NOMO-1 treated with DMSO at 0.1 percent for 48 hours (cell line): ENCODE data around the gene TMEM270.
"Not testable (repeated sequence)": the region's sequence is repeated elsewhere in the genome, so short reads cannot be mapped to it uniquely, and the experiment has no call there.

Experiments
- DNase-seq: peaks from one replicate; lab custom pipeline; 2025; ENCODE audit not compliant: unreplicated experiment; lab: John Stamatoyannopoulos, UW

Gene TMEM270

DNA sequence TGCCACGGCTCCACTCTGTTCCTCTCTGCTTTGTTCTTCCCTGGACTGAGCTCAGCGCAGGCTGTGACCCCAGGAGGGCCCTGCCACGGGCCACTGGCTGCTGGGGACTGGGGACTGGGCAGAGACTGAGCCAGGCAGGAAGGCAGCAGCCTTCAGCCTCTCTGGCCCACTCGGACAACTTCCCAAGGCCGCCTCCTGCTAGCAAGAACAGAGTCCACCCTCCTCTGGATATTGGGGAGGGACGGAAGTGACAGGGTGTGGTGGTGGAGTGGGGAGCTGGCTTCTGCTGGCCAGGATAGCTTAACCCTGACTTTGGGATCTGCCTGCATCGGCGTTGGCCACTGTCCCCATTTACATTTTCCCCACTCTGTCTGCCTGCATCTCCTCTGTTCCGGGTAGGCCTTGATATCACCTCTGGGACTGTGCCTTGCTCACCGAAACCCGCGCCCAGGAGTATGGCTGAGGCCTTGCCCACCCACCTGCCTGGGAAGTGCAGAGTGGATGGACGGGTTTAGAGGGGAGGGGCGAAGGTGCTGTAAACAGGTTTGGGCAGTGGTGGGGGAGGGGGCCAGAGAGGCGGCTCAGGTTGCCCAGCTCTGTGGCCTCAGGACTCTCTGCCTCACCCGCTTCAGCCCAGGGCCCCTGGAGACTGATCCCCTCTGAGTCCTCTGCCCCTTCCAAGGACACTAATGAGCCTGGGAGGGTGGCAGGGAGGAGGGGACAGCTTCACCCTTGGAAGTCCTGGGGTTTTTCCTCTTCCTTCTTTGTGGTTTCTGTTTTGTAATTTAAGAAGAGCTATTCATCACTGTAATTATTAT, 28.9 kb upstream of the TMEM270 start:
- DNase-seq = peak; percentile 33

DNA sequence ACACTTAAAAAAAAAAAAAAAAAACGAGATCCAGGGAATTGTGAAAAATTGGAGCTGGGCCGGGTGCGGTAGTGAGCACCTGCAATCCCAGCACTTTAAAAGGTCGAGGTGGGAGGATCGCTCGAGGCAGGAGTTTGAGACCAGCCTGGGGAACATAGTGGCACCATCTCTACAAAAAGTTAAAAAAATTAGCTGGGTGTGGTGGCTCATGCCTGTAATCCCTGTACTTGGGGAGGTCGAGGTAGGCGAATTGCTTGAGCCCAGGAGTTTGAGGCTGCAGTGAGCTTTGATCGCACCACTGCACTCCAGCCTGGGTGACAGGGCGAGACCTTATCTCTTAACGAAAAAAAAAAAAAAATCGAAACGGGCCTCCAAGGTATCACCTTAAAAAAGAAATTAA, 28.2 kb upstream of the TMEM270 start:
- no peak for DNase-seq

DNA sequence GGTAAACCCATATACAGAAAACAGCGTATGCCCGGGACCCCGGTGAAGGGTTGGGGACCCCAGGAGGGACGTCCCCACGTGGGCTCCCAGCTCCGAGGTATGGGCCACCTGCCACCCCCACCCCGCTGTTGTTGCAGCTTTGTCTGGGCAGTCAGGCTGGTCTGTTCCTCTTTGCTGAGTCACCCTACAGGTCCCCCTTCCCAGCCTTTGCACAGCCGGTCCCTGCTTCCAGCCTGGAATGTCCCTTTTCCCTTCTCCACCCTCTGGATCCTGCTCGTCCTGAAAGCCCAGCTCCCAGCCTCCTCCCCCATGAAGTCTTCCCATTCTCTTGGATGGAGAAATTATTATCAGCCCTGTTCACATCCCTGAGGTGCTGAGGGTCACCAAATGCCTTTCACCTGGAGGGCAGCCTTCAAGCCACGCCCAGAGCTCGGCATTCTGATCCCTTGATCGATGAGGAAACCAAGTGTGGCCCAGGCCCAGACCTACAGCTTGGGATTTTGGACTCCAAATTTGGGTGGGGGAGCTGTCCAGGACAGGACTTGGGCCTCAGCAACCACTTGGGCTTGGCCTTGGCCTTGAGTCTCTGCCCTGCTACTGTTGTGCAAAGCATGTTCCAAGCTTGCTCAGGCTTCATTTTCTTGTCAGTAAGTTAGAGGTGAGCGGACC, 27.6 kb upstream of the TMEM270 start:
- no peak for DNase-seq

DNA sequence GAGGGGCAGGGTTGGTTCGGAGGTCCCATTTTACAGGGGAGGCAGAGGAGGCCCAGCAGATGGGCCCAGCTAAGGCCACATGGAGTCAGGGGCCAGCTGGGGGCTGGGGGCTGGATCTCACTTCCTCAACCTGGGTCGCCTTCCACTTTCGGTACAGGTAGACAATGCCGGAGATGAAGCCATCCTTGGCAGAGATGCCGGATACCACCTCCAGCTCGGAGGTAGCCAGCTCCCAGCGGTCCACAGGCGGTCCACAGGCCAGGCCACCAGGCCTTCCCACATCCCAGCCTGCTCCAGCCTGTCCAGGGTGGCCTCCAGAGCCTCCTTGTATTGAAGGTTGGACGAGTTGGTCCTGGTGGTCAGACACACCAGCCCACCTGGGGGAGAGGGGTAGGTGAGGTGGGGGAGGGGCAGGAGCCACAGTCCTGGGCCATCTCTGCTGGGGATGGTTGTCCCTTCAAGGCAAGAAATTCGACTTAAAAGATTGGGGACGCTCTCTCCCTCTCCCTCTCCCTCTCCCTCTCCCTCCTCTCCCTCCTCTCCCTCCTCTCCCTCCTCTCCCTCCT, 26.2 kb upstream of the TMEM270 start:
- no peak for DNase-seq

DNA sequence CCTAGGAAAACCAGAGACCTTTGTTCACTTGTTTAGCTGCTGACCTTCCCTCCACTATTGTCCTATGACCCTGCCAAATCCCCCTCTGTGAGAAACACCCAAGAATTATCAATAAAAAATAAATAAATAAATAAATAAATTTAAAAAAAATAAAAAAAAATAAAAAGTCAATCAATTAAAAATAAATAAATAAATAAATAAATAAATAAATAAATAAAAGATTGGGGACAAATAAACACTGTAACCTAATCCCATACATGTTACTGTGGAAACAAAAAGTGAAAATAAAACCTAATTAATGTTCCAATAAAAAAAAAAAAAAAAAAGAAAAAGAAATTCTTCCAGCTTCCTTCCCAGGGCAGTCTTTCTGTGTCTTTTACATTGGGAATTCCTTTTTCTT, 23.8 kb upstream of the TMEM270 start:
- not testable (repeated sequence) for DNase-seq

DNA sequence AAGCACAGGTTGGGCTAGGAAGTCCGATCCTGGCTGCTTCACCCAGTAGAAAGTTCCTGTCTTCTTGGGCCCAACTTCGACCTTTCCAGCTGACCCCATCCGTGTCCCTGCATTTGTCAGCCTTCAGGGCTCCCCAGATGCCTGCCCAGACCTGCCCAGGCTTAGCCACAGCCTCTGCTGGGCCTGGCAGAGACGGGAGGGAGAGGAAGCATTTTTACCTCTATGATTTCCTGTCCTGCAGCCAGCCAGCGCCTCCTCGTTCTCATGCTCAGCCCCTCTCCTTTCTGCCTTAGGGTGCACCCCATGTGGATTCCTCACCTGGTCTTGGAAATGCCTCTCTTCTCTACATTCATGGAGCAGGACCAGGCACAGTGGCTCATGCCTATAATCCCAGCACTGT, 22.3 kb upstream of the TMEM270 start:
- no peak for DNase-seq

DNA sequence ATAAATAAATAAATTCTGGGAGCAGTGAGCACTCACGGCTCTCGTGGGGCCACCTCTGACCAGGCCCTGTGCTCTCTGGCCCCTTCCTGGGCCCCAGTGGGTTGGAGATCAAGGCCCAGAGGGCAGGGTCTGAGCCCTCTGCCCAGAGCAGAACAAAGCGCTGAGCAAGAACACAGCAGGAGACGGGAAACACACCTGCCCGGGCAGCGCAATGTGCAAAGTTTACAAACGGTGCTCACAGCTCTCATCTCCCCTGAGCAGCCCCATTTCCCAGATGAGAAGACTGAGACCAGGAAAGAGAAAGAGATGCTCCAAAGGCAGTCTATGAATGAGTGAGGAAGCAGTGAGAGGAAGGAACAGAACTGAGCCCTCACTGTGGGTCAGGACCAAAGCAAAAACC, 21.7 kb upstream of the TMEM270 start:
- no peak for DNase-seq

DNA sequence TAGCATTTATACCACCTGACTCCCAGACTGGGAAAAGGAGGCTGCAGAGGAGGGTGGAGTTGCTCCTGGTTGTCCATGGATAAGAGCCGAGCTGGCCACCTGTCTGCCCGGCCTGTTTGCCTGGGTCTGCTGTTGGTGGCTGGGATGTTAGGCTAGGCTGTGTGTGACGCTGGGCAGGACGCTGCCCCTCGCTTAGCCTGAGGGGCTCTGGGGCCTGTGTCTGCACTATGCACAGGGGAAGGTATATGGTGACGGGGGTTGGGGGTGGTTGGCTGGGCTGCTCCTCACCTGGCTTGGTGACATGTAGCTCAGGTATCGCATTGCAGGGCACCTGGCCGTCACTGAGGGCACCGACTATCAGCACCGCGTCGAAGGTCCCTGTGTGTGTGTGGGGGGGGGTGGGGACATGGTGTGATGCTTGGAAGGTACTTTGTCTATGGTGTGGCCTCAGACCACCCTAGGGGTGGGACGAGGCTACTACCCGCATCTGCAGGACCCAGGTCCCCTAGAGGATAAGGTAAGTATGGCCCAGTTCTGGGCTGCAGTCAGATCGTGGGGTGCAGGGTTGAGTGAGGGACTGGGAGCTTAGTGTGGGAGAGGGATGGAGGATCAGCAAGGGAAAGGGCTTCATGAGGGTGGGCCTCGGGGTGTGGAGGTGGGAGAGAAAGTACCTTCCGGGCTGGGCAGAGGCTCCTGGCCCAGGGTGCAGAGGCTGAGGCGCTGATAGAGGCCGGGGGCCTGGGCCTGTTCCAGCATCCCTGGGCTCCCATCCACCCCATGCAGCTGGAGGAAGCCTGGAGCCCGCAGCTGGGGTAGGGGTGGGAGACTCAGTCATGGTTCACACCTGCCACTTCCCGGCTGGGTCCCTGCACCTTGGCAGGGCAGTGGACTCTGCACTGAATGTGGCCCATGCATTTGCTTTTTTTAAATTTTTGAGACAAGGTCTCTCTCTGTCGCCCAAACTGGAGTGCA, 20.9 kb upstream of the TMEM270 start:
- DNase-seq = no peak

DNA sequence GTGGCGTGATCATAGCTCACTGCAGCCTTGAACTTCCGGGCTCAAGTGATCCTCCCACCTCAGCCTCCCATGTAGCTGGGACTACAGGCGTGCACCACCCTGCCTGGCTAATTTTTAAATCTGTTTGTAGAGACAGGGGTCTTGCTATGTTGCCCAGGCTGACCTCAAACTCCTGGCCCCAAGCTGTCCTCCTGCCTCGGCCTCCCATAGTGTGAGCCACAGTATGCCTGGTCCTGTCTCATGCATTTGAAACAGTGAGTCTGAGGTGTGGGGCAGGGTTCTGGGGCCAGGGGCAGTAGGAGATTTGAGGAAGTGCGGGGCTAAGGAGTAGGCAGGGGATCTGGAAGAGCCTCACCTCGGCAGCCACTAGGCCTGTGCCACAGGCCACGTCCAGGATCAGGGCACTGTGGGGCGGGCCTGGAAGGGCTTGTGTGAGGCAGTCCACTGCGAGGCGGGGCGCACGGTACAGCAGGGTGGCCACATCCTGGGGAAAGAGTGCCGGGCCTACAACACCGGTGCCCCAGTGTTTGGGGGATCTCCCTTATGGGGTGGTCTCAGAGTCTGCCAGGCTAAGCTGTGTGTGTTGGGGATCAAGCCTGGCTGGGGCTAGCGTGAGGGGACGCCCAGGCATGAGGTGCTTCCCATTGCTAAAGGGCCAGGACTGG, 20.1 kb upstream of the TMEM270 start:
- no peak for DNase-seq

DNA sequence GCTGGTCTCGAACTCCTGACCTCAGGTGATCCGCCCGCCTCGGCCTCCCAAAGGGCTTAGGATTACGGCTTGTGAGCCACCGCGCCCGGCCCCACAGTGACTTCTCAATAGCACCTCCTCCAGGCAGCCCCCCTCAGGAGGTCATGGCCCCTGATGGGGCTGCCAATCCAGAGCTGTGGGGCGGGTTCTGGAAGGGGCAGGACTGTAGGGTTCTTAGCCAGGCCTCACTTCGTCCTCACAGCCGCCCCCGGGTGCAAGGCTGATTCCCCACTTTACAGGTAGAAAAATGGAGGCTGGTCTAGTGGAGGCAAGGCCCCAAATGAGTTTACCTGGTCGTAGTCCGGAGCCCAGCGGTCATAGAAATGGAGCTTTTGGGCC, 19.3 kb upstream of the TMEM270 start:
- DNase-seq = no peak

DNA sequence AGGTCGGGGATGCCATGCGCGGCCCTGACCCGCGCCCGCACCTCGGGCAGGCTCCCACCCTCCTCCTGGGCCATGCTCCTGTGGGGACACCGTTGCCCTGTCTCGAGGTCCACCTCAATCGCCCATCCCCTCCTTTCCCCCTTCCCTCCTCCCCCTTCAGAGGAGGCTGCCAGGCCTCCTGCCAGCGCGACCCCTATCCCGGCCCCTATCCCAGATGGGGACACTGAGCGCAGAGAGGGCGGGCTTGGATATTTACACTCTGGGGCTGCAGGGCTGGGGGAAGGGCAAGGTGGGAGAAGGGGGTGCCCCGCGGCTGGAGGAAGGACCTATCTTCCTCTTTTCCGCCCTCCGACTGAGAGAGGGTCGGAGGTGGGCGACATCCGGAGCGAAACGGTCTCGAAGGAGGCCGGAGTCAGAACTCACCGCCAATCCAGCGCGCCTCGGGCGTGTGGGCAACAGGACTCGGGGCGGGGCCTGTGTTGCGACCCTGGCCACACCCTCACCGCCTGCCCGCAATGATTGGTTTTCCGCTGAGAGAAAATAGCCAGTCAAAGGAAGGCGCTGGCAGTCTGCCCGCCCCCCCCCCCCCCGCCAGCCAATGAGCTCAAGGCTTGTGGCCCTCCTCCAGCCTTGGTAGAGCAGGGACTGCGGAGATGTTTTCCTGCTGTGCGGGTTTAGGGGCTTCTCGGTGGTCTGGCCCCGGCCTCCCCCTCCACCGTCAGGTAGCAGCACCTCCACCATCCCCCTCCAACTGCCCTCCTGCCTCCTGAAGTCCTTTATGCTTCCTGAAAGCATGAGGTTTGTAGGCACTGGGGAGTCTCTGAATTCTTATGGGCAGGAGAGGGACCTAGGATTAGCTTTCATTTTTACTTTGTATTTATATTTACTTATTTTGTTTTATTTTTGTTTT, 18.6 kb upstream of the TMEM270 start, which contains the start of gene METTL27:
TSS of gene METTL27 (minus strand) at position 450 of the 910 bp plus-strand sequence. CDS start at position 74, 376 bp downstream.
- DNase-seq = peak; percentile 100

DNA sequence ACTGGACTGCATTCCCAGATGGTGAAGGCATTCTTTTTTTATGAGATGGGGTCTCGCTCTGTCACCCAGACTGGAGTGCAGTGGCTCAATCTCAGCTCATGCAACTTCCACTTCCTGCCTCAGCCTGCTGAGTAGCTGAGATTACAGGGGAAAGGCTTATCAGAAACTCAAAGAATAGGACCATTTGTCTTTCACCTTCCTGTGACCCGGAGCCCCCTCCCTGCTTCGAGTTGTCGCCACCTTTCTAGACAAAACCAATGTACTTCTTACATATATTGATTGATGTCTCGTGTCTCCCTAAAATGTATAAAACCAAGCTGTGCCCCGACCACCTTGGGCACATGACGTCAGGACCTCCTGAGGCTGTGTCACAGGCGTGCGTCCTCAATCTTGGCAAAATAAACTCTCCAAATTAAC, 16.8 kb upstream of the TMEM270 start:
- DNase-seq = no peak

DNA sequence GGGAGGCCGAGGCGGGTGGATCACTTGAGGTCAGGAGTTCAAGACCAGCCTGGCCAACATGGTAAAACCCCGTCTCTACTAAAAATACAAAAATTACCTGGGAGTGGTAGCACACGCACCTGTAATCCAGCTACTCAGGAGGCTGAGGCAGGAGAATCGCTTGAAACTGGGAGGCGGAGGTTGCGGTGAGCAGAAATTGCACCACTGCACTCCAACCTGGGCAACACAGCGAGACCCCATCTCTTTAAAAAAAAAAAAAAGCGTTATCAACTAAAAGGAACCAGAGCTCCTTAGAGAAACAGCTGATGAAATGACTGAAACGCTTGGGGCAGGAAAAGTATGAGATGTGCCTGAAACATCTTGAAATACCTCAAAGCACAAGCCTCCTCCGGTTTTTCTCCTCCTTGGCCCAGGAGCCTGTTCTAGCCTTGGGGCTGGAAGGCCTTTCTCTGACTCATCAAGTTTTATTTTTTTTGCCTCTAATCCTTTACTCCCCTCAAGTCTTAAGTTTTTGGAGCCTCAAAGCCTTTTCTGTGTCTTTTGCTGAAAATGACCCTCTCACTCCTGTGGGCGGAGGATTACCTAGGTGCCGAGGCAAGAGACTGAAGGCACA, 16.0 kb upstream of the TMEM270 start:
- no peak for DNase-seq

DNA sequence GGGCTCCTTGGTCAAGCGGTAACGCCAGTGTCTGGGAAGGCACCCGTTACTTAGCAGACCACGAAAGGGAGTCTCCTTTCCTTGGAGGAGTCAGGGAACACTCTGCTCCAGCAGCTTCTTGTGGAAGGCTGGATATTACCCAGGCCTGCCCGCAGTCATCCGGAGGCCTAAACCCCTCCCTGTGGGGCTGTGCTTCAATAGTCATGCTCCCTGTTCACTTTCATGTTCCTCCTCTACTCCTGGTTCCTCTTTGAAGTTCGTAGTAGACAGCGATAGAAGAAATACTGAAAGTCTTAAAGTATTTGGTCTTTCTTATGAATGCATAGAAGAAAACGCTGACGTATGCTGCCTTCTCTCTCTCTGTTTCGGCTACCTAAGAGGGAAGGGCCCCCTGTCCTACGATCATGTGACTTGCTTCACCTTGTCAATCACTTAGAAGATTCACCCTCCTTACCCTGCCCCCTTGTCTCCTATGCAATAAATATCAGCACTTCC, 15.2 kb upstream of the TMEM270 start:
- peak; percentile 99 for DNase-seq

DNA sequence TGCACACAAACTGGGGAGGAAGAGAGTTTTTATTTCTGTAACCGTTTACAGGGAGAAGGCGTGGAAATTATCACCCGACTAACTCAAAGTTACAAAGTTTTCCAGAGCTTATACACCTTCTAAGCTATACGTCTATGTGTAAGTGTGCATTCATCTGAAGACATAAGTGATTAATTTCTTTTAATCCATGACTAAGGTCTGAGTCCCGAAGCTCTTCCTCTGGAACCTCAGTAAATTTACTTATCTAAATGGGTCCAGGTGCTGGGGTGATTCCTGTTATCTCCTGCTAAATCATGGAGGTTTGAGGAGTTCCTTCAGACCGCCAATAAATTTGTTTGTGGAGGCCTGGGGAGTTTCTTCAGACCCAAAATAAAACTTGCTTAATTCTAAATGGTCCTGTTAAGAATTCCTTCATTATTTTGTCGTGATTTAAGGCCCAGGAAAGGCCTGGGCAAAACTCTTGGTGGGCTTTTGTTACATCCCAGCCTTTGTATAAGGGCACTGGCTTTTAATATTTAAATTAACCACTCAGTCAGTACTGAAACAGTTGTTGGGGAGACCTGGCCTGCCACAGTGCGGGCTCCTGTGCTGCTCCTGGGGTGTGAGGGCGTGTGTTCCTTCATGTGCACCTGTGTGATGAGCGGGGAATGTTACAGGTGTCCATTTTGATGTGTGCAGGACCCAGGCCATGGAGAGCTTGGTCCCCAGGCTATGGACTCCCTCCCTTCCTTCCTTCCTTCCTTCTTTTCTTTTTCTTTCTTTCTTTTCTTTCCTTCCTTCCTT, 12.8 kb upstream of the TMEM270 start:
- DNase-seq = no peak

DNA sequence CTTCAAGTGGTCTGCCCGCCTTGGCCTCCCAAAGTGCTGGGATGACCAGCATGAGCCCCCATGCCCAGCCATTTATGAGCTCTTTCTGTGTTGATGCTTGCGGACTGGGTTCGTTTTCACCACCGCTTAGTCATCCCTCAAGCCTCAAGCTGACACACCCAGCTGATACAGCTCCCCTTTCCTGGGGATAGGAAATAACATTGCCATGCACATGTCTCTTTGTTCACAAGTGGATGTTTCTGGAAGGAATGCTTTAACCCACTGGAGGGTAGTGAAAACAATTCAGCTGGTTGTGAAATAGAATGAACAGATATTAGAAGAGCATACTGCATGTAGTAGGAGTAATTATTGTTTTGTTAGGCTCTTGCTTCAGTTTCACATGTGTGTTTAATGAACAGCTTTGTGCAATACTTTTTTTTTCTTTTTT, 10.2 kb upstream of the TMEM270 start:
- DNase-seq = peak; percentile 98

DNA sequence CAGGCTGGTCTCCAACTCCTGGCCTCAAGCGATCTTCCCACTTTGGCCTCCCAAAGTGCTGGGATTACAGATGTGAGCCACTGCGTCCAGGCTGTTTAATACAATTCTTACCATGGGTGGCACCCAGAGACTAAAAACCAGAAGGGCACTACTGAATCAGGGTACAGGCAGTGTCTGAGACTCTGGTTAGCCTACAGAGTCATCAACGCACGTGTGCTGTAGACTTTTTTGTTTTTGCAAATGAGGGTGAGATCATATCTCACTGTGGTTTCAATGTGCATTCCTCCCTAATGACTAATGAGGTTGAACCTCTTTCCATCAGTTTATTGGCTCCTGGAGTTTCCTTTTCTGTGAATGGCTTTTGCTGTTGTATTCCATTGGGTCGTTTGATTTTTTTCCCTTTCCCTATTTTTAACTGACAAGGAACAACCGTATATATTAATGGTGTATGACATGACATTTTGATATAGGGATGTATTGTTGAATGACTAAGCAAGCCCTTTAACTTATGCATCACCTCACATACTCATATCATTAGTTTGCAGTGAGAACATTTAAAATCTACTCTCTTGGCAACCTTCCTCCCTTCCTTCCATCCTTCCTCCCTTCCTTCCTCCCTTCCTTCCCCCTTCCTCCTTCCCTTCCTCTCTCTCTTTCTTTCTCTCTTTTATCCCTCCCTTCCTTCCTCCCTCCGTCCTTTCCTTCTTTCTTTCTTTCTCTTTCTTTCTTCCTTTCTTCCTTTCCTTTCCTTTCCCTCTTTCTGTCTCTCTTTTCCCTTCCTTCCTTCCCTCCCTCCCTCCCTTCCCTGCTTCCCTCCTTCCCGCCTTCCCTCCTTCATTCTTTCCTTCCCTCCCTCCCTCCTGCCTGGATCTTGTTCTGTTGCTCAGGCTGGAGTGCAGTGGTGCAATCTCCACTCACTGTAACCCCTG, 9.3 kb upstream of the TMEM270 start:
- DNase-seq = peak; percentile 83
